H1 (cell line): Measurements from ENCODE around the gene JPT2. TPM values are rescaled to one million over a fixed set of nuclear protein-coding genes. Genes with fewer than 3 reads are reported as not detected.

Experiments used
- CBX5 ChIP-seq: fragments of 300-800, 300-1000 bp; sonication (generic); IDR thresholded peaks from 2 replicates; pipeline ENCODE4 v1.7.1; 2016; ENCODE audit warnings: antibody characterized with exemption, low read length, low read depth
- GABPA ChIP-seq: IDR thresholded peaks from 2 replicates; pipeline ENCODE4 v1.6.1; 2011; ENCODE audit warnings: mild to moderate bottlenecking, low read length, moderate library complexity, borderline replicate concordance; ENCODE audit not compliant: insufficient read depth
- HDAC6 ChIP-seq: IDR thresholded peaks from one replicate; pipeline ENCODE4 v1.7.1; 2012; ENCODE audit warnings: low read depth, mild to moderate bottlenecking, inconsistent platforms, low read length, moderate library complexity
- KDM5A ChIP-seq: fragments of 200-600 bp; IDR thresholded peaks from 2 replicates; pipeline ENCODE4 v1.7.1; 2012; ENCODE audit warnings: mild to moderate bottlenecking, low read length, inconsistent platforms, mixed read lengths
- MAFK ChIP-seq: IDR thresholded peaks from 2 replicates; pipeline ENCODE4 v1.6.1; 2012; ENCODE audit warnings: low read depth, mild to moderate bottlenecking, improper control_type of control experiment, low read length
- NANOG ChIP-seq: IDR thresholded peaks from 2 replicates; pipeline ENCODE4 v1.6.1; 2011; ENCODE audit warnings: low read length, low read depth, mild to moderate bottlenecking, inconsistent platforms; ENCODE audit not compliant: insufficient read depth, poor library complexity, severe bottlenecking
- PHF8 ChIP-seq: fragments of 200-600 bp; sonication (generic); conservative IDR thresholded peaks from 2 replicates; pipeline ENCODE4 v1.7.1; 2012; ENCODE audit warnings: low read depth, mild to moderate bottlenecking, inconsistent platforms, low read length, moderate library complexity
- POU5F1 ChIP-seq: IDR thresholded peaks from 2 replicates; pipeline ENCODE4 v1.6.1; 2011; ENCODE audit warnings: low read depth, mild to moderate bottlenecking, low read length, moderate library complexity
- SP1 ChIP-seq: IDR thresholded peaks from 2 replicates; pipeline ENCODE4 v1.6.1; 2011; ENCODE audit warnings: low read depth, low read length
- SP2 ChIP-seq: IDR thresholded peaks from 2 replicates; pipeline ENCODE4 v1.6.1; 2012; ENCODE audit warnings: mild to moderate bottlenecking, low read length, inconsistent platforms
- YY1 ChIP-seq: IDR thresholded peaks from 2 replicates; pipeline ENCODE4 v1.6.1; 2011; ENCODE audit warnings: low read depth, mild to moderate bottlenecking, low read length
- polyA plus RNA-seq, 7 experiments: library from polyadenylated mRNA; depleted of rRNA in 3 of 7; stranded (reverse) in 5 of 7; unstranded in 2 of 7; fragments of >200 nt in 5 of 7; fragments of 200-250 nt in 2 of 7; gene quantifications; 1 replicate in 5 of 7; 2 replicates in 1 of 7; 4 replicates in 1 of 7; pipeline versions ENCODE4 v1.2.1 to v1.2.3, GENCODE V29; 2011 to 2013; ENCODE audit warnings: missing spikeins in 2 of 7, mixed read lengths in 2 of 7
- total RNA-seq: library from RNA; stranded (reverse); fragmentation: NEBNext Ultra II Directional; extraction: Animal tissue kit (Norgen Biotek cat#: 25700); gene quantifications from 2 replicates; pipeline ENCODE4 v1.2.1, GENCODE V29; 2021
- TF ChIP-seq, protein P1 (sequence below): IDR thresholded peaks from 2 replicates; pipeline ENCODE4 v1.6.1; 2011; ENCODE audit warnings: low read length, improper control_type of control experiment

JPT2 gene
- total and polyA plus RNA-seq, 2 of the 8 experiments (the other 6 are each of a cell fraction or from before 2014, with no cell fraction given): 67.6 to 197 TPM

- TF ChIP-seq SP1 (no peak), YY1 (no peak), CBX5 (no peak), POU5F1 (no peak), HDAC6 (no peak), GABPA (no peak), MAFK (no peak), PHF8 (no peak), KDM5A (no peak), NANOG (no peak), SP2 (no peak)
- TF ChIP-seq, protein P1, sequence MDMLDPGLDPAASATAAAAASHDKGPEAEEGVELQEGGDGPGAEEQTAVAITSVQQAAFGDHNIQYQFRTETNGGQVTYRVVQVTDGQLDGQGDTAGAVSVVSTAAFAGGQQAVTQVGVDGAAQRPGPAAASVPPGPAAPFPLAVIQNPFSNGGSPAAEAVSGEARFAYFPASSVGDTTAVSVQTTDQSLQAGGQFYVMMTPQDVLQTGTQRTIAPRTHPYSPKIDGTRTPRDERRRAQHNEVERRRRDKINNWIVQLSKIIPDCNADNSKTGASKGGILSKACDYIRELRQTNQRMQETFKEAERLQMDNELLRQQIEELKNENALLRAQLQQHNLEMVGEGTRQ: no peak
- TF ChIP-seq, all 59 proteins: peak for 0
These were observed 3.8 kb upstream of the JPT2 start (continued) for GRCh38 chr16:1674306-1674705.
